ENCODE measurements around the gene CCDC142.

Gene CCDC142

DNA sequence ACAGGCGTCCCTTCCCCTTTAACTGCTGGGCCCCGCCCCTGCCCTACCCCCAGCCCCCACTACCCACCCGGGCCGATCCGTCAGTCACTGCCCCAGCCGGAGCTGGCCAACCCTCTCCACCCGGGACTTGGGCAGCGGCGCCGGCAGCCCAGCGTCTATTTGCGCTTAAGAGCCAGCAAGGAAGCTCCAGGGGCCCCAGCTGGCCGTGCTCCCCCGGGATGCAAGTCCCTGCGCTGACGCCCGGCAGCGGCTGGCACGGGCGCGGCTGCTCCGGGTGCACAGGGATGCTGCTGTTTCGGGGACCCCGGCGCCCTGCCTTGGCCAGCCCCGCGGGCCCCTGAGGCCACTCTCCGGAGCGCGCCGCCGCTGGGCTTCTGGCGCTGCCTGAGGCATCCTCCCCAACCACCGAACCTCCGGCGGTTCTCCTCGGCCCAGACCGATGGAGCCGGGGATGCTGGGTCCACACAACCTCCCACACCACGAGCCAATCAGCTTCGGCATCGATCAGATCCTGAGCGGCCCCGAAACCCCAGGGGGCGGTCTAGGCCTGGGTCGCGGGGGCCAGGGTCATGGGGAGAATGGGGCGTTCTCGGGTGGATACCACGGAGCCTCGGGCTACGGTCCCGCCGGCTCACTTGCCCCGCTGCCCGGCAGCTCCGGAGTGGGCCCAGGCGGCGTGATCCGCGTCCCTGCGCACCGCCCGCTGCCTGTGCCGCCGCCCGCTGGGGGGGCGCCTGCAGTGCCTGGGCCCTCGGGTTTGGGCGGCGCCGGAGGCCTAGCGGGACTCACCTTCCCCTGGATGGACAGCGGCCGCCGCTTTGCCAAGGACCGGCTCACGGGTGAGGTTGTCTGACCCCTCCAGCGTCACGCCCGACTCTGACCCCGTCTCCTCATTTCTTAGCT lies 31.8 kb upstream of the CCDC142 start, which contains the start of gene TLX2:
TLX2 (plus strand) TSS at position 83 of the 903 bp plus-strand sequence; CDS start at position 440, 357 bp downstream.
- TF ChIP-seq ZBTB7A (IDR thresholded peaks at IDR 0.05; ENCODE audit: low read depth) (no peak), USF1 (IDR thresholded peaks at IDR 0.05) (no peak), CEBPB (IDR thresholded peaks at IDR 0.05) (no peak), TCF12 (IDR thresholded peaks at IDR 0.05; ENCODE audit: low read depth) (no peak), EP300 (IDR thresholded peaks at IDR 0.05; ENCODE audit: borderline replicate concordance) (no peak), TAF1 (IDR thresholded peaks at IDR 0.05; ENCODE audit: low read depth) (no peak)
- TF ChIP-seq, protein P1, sequence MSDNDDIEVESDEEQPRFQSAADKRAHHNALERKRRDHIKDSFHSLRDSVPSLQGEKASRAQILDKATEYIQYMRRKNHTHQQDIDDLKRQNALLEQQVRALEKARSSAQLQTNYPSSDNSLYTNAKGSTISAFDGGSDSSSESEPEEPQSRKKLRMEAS (IDR thresholded peaks at IDR 0.05), result no peak

DNA sequence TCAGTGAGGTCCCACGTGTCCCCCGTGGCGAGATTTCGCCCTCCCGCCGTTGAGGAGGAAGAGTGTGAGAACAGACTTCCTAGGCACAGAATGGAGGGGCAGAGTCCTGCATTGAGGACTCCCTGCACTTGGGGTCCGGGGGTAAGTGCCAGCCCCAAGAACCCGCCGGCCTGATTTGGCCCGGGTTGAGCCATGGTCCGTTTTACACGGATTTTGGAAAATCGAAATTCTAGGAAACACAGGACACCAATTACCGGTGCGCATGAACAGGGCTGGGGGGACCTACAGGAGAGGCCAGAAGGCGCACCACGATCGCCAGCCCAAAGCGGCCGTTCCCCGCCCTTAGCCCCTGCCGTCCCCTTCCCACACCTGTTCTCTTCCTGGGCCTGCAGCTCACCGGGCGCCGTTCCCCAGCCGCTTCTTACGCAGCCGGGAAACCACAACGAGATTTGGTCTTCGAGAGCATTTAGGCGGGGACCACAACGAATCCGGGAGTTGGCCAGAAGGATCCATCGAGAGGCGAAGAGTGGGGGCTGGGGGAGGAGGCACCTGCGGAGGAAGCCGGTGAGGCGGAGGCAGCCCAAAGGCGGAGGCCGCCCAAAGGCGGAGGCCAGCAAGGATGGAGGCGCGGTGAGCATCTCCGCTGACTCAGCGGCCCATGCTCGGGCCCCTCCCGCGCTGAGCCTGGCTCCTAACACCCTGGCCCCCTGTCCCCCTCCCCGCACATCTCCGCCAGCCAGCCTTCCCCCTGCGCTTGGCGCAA lies 31.0 kb upstream of the CCDC142 start:
- TF ChIP-seq EGR1 (IDR thresholded peaks at IDR 0.05), result no peak
- TF ChIP-seq FOXM1 (IDR thresholded peaks at IDR 0.05; ENCODE audit: borderline replicate concordance, low read depth), result no peak
- no peak for TF ChIP-seq TAF1 (IDR thresholded peaks at IDR 0.05; ENCODE audit: low read depth)
- TF ChIP-seq, protein P1 (IDR thresholded peaks at IDR 0.05), result no peak
- no peak for TF ChIP-seq USF1 (IDR thresholded peaks at IDR 0.05)
- TF ChIP-seq YY1 (IDR thresholded peaks at IDR 0.05; ENCODE audit: low read depth), result no peak
- TF ChIP-seq TCF12 (IDR thresholded peaks at IDR 0.05; ENCODE audit: low read depth), result no peak
- TF ChIP-seq CREB1 (IDR thresholded peaks at IDR 0.05; ENCODE audit: low read depth), result no peak
- TF ChIP-seq EP300 (IDR thresholded peaks at IDR 0.05; ENCODE audit: borderline replicate concordance), result no peak
- no peak for TF ChIP-seq ZBTB7A (IDR thresholded peaks at IDR 0.05; ENCODE audit: low read depth)
- no peak for TF ChIP-seq REST (IDR thresholded peaks at IDR 0.05; ENCODE audit: low read depth)

DNA sequence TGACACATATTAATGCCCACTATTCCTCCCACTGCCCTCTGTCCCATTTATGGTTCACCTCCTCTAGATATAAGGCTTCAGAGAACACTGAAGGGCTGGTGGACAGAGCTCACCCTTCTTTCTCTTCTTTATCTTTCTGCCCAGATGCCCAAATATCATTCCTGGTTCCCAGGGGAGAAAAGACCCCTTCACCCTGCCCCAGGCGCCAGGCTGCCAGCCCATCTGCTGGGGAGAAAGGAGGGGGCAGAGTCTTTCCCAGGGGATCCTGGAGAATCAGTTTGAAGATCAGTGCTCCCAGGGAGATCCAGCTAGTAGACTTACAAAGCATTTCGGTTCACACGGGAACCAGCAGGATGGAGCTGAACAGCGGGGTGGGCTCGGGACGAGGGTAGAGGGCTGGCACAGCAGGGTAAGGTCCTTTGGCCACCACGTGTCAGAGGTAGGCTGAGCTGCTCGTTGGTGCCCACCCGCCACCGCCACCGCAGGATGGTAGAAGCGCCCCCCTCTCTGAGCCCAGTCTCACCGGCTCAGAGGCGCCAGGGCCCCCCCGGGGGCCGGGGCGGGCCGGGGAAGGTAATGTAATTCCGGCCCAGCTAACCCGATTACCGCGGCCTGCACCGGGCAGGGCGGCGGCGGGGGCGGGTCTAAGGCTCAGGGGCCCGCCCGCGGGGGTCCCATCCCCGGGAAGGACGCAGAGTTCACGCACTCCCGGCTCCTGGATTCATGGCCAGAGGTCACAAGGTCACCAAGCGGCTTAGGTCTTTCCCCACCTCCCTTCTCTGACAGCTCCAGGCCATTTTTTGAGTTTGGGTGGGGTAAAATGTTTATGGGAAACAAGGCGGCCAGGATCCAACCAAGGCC lies 30.2 kb upstream of the CCDC142 start:
- TF ChIP-seq ZBTB7A (IDR thresholded peaks at IDR 0.05; ENCODE audit: low read depth) (no peak), REST (IDR thresholded peaks at IDR 0.05; ENCODE audit: low read depth) (no peak), CEBPB (IDR thresholded peaks at IDR 0.05) (no peak), TEAD4 (IDR thresholded peaks at IDR 0.05) (no peak), NFIC (IDR thresholded peaks at IDR 0.05) (no peak), EP300 (IDR thresholded peaks at IDR 0.05; ENCODE audit: borderline replicate concordance) (no peak), CREB1 (IDR thresholded peaks at IDR 0.05; ENCODE audit: low read depth) (no peak), USF1 (IDR thresholded peaks at IDR 0.05) (no peak), FOXM1 (IDR thresholded peaks at IDR 0.05; ENCODE audit: borderline replicate concordance, low read depth) (no peak), TCF12 (IDR thresholded peaks at IDR 0.05; ENCODE audit: low read depth) (no peak), YY1 (IDR thresholded peaks at IDR 0.05; ENCODE audit: low read depth) (no peak)
- TF ChIP-seq, protein P1 (IDR thresholded peaks at IDR 0.05), result no peak
